PC-3 (cell line): ENCODE measurements around the gene SLC44A5. TPM values are rescaled to one million over a fixed set of nuclear protein-coding genes. Genes with fewer than 3 reads are reported as not detected.

Source experiments
- ATAC-seq: fragments of 200-7000 bp; cut with Tn5 transposase; 2 replicates; pipeline ENCODE4 v1.9.1; 2020; ENCODE audit warnings: mild to moderate bottlenecking, moderate library complexity
- BruUV-seq: library from RNA; stranded (reverse); fragments of 400-500 nt; replicated peaks from 2 replicates; lab custom pipeline; 2021; lab: Mats Ljungman, UMichigan
- CTCF ChIA-PET: fragments of 300-600 bp; sonication (Branson Sonifier 250); formaldehyde crosslinking; loops from one replicate; lab custom pipeline; 2022; ENCODE audit warnings: antibody characterized with exemption; lab: Charles Lee
- POLR2A ChIA-PET: fragments of 300-600 bp; sonication (Branson Sonifier 250); formaldehyde crosslinking; loops from one replicate; lab custom pipeline; 2022; ENCODE audit warnings: antibody characterized with exemption; ENCODE audit not compliant: unreplicated experiment; lab: Charles Lee
- DNase-seq: peaks from one replicate; pipeline ENCODE4 v3.0.0-alpha.2; 2015
- H2AFZ ChIP-seq: fragments of 300-600 bp; sonication (generic); 2 replicates; pipeline ENCODE4 v1.6.0; 2016; ENCODE audit warnings: antibody characterized with exemption, low read length
- H3F3A ChIP-seq: fragments of 300-600 bp; sonication (generic); one replicate; pipeline ENCODE4 v1.6.0; 2017; ENCODE audit warnings: antibody characterized with exemption, low read length, control low read depth, mild to moderate bottlenecking; ENCODE audit not compliant: unreplicated experiment
- H3K27ac ChIP-seq: fragments of 300-600 bp; sonication (generic); 2 replicates; pipeline ENCODE4 v1.5.1; 2016; ENCODE audit warnings: mild to moderate bottlenecking, low read length
- H3K27me3 ChIP-seq: fragments of 300-600 bp; sonication (generic); 2 replicates; pipeline ENCODE4 v1.6.1; 2016; ENCODE audit warnings: low read length, mixed read lengths
- H3K36me3 ChIP-seq: fragments of 300-600 bp; sonication (generic); 2 replicates; pipeline ENCODE4 v1.6.1; 2016; ENCODE audit warnings: low read depth, mixed run types, low read length, mixed read lengths
- H3K4me1 ChIP-seq: fragments of 300-600 bp; sonication (generic); 2 replicates; pipeline ENCODE4 v1.5.1; 2016; ENCODE audit warnings: low read length; ENCODE audit not compliant: insufficient read depth
- H3K4me2 ChIP-seq: fragments of 300-600 bp; sonication (generic); 2 replicates; pipeline ENCODE4 v1.6.0; 2016; ENCODE audit warnings: low read length
- H3K4me3 ChIP-seq: fragments of 300-600 bp; sonication (generic); 2 replicates; pipeline ENCODE4 v1.5.1; 2016; ENCODE audit warnings: mild to moderate bottlenecking, low read length, mixed read lengths
- H3K79me2 ChIP-seq: fragments of 300-600 bp; sonication (generic); 2 replicates; pipeline ENCODE4 v1.6.1; 2017; ENCODE audit warnings: low read length, mixed read lengths
- H3K9ac ChIP-seq: fragments of 300-600 bp; sonication (generic); 2 replicates; pipeline ENCODE4 v1.6.0; 2016; ENCODE audit warnings: mild to moderate bottlenecking, low read length
- H3K9me2 ChIP-seq: fragments of 300-600 bp; sonication (generic); replicated peaks from 2 replicates; pipeline ENCODE4 v1.6.1; 2016; ENCODE audit warnings: mixed run types, low read length, mixed read lengths
- H3K9me3 ChIP-seq: fragments of 300-600 bp; sonication (generic); 2 replicates; pipeline ENCODE4 v1.6.1; 2016; ENCODE audit warnings: low read length, mixed read lengths
- H4K20me1 ChIP-seq: fragments of 300-600 bp; sonication (generic); 2 replicates; pipeline ENCODE4 v1.6.1; 2016; ENCODE audit warnings: low read length, mixed read lengths
- EZH2 ChIP-seq: fragments of 300-600 bp; sonication (generic); IDR thresholded peaks from one replicate; pipeline ENCODE4 v1.6.1; 2017; ENCODE audit warnings: antibody characterized with exemption, mild to moderate bottlenecking, low read length; ENCODE audit not compliant: unreplicated experiment
- EZH2phosphoT487 ChIP-seq: fragments of 300-600 bp; sonication (generic); IDR thresholded peaks from 2 replicates; pipeline ENCODE4 v1.6.1; 2018; ENCODE audit warnings: mild to moderate bottlenecking, antibody characterized with exemption, low read length, borderline replicate concordance
- intact Hi-C: fragments of 100-400 bp; cut with micrococcal nuclease; formaldehyde crosslinking; loops from 2 replicates; pipeline ENCODE4 v1.9.0; 2023
- total RNA-seq: library from RNA; depleted of rRNA; stranded (reverse); fragments of >200 nt; gene quantifications from 2 replicates; pipeline ENCODE4 v1.2.3, GENCODE V29; 2014
- TF ChIP-seq, protein P1 (sequence below): fragments of 300-600 bp; sonication (generic); conservative IDR thresholded peaks from 2 replicates; pipeline ENCODE4 v1.5.1; 2017; ENCODE audit warnings: antibody characterized with exemption, low read depth, mild to moderate bottlenecking, low read length

SLC44A5 gene
- total RNA-seq, 1 experiment from 2014 or later, result not detected

GRCh38 chr1:75338616-75339483 is 272.1 kb downstream of the SLC44A5 start:
- Histone ChIP-seq H3K9ac (no peak overlapping the region), H2AFZ (no peak overlapping the region), H3K79me2 (no peaks in the 10 kb centered on the region), H3F3A (no peaks in the 10 kb centered on the region), H3K27me3 (peaks cover 12% of the 10 kb centered on the region; the same call in 1 of the 2 replicates), H3K27ac (no peak overlapping the region), H3K4me2 (no peak overlapping the region), H3K36me3 (no peaks in the 10 kb centered on the region), H3K4me3 (no peak overlapping the region), H3K9me3 (no peaks in the 10 kb centered on the region), H4K20me1 (no peaks in the 10 kb centered on the region), H3K4me1 (no peaks in the 10 kb centered on the region), H3K9me2 (no peaks in the 10 kb centered on the region)
- intact Hi-C loops, result no loop called here
- TF ChIP-seq EZH2phosphoT487, result no peak
- TF ChIP-seq EZH2, result no peak
- TF ChIP-seq, protein P1, sequence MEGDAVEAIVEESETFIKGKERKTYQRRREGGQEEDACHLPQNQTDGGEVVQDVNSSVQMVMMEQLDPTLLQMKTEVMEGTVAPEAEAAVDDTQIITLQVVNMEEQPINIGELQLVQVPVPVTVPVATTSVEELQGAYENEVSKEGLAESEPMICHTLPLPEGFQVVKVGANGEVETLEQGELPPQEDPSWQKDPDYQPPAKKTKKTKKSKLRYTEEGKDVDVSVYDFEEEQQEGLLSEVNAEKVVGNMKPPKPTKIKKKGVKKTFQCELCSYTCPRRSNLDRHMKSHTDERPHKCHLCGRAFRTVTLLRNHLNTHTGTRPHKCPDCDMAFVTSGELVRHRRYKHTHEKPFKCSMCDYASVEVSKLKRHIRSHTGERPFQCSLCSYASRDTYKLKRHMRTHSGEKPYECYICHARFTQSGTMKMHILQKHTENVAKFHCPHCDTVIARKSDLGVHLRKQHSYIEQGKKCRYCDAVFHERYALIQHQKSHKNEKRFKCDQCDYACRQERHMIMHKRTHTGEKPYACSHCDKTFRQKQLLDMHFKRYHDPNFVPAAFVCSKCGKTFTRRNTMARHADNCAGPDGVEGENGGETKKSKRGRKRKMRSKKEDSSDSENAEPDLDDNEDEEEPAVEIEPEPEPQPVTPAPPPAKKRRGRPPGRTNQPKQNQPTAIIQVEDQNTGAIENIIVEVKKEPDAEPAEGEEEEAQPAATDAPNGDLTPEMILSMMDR, result no peak
- DNase-seq (no peak), ATAC-seq (no peak)
- CTCF ChIA-PET, result no interaction called here
- POLR2A ChIA-PET, result no interaction called here
- no TSS peak for BruUV-seq

DNA sequence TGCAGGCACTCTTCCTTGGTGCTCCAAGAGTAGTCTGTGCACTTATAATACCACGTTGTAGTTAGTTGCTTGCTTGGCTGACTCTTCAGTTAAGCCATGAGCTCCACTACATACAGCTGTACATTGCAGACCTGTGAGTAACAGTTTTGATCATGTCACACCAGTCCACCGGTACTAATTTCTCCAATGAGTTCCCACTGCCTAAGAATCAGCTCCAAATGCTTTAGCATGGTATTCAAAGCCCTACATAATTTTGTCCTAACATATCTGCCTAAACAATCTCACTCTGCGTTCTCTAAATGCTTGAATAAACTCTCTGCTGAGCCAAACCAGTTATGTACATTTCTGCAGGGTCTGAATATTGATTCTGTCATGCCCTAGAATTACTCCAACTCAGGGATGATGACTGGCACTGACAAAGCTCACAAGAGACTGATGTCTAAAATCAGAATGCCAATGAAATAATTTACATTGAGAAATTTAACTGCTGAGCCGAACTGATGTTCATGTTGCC is 276.0 kb downstream of the SLC44A5 start:
- no peak overlapping the region for H2AFZ ChIP-seq
- H3K4me1 ChIP-seq, result no peaks in the 10 kb centered on the region
- H3F3A ChIP-seq, result no peaks in the 10 kb centered on the region
- POLR2A ChIA-PET, result no interaction called here
- no peaks in the 10 kb centered on the region for H4K20me1 ChIP-seq
- no peak overlapping the region for H3K9ac ChIP-seq
- no peaks in the 10 kb centered on the region for H3K36me3 ChIP-seq
- DNase-seq, result no peak
- no peak overlapping the region for H3K4me3 ChIP-seq
- intact Hi-C loops, result no loop called here
- TF ChIP-seq EZH2 (no peak), EZH2phosphoT487 (no peak)
- TF ChIP-seq, protein P1, result no peak
- CTCF ChIA-PET, result no interaction called here
- H3K27me3 ChIP-seq, result peaks cover 12% of the 10 kb centered on the region; the same call in 1 of the 2 replicates
- H3K79me2 ChIP-seq, result no peaks in the 10 kb centered on the region
- no peak for ATAC-seq
- H3K9me3 ChIP-seq, result no peaks in the 10 kb centered on the region
- H3K9me2 ChIP-seq, result no peaks in the 10 kb centered on the region
- no TSS peak for BruUV-seq
- no peak overlapping the region for H3K4me2 ChIP-seq
- H3K27ac ChIP-seq, result no peak overlapping the region

DNA sequence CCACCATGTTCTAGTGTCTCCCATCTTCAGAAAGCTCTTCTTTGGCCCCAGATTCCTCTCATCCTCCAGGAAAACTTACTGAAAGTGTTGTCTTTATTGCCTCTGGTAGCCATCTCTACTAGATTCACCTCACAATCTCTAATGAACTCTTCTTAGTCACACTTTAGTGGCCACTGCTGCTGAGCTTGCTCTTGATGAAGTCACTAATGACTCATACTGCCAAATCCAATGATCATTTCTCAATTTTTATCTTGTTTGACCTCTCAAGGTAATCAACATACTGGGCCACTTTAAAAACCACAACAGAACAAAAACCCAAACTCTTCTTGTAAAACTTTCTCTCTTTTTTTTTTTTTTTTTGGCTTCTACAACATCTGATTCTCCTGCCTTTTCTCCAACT is 280.3 kb downstream of the SLC44A5 start:
- Histone ChIP-seq H3F3A (no peaks in the 10 kb centered on the region), H3K9ac (no peak overlapping the region), H3K4me2 (no peak overlapping the region), H3K9me2 (no peaks in the 10 kb centered on the region), H3K9me3 (no peaks in the 10 kb centered on the region), H3K4me3 (no peak overlapping the region), H3K79me2 (no peaks in the 10 kb centered on the region), H3K36me3 (no peaks in the 10 kb centered on the region), H3K4me1 (no peaks in the 10 kb centered on the region), H3K27me3 (no peaks in the 10 kb centered on the region; the same call in 1 of the 2 replicates), H2AFZ (no peak overlapping the region), H3K27ac (no peak overlapping the region), H4K20me1 (no peaks in the 10 kb centered on the region)
- ChIA-PET CTCF (no interaction called here), POLR2A (no interaction called here)
- TF ChIP-seq, protein P1, result no peak
- TF ChIP-seq EZH2, result no peak
- no peak for TF ChIP-seq EZH2phosphoT487
- intact Hi-C loops, result no loop called here
- DNase-seq (no peak), ATAC-seq (no peak)
- BruUV-seq, result no TSS peak
